ENCODE data around the gene TIMM50. TPM values are rescaled to one million over a fixed set of nuclear protein-coding genes. Genes with fewer than 3 reads are reported as not detected.

TIMM50 gene
- total and polyA plus RNA-seq, 2 of the 8 experiments (the other 6 are each of a cell fraction or from before 2014, with no cell fraction given) = 155 to 187 TPM

- Histone ChIP-seq H3K9ac (replicated peaks in 1 of 4; ENCODE audit: extremely low read depth in 1 of 4, low read depth in 3 of 4, low read length in 3 of 4) (no peak overlapping the region), H3K14ac (ENCODE audit: insufficient read length) (no peak overlapping the region), H3K4me3 (ENCODE audit: extremely low read depth in 1 of 4, insufficient read depth in 2 of 4, low read depth in 3 of 4, low read length in 4 of 4) (no peak overlapping the region), H4K91ac (replicated peaks; ENCODE audit: insufficient read length, low read length) (no peak overlapping the region), H2BK20ac (ENCODE audit: low read length) (no peak overlapping the region), H3K56ac (replicated peaks; ENCODE audit: insufficient read length, low read depth, low read length) (no peak overlapping the region), H3K27ac (ENCODE audit: low read depth, low read length) (peak overlapping the region; percentile 41; the same call in 1 of the 2 replicates), H3K4me1 (replicated peaks in 1 of 4; ENCODE audit: control insufficient read depth in 3 of 4, insufficient read depth in 4 of 4, low read length in 3 of 4) (peaks cover 0 to 4% (median 2%) of the 10 kb centered on the region in 4 experiments; a peak in 4 of 7 replicates), H3K9me3 (ENCODE audit: insufficient read depth in 2 of 2, low read depth in 1 of 2, low read length in 1 of 2) (no peaks in the 10 kb centered on the region), H2BK12ac (ENCODE audit: low read depth, low read length) (no peak overlapping the region), H3K18ac (ENCODE audit: extremely low read depth, low read length) (no peak overlapping the region), H3K27me3 (replicated peaks in 1 of 4; ENCODE audit: control insufficient read depth in 3 of 4, extremely low read depth in 1 of 4, insufficient read depth in 3 of 4, low read length in 3 of 4) (no peaks in the 10 kb centered on the region), H3K36me3 (ENCODE audit: control insufficient read depth in 2 of 4, insufficient read depth in 4 of 4, low read length in 3 of 4) (peaks cover 15 to 37% (median 31%) of the 10 kb centered on the region in 4 experiments), H4K20me1 (replicated peaks in 1 of 2; ENCODE audit: control insufficient read depth in 1 of 2, insufficient read depth in 2 of 2, low read length in 2 of 2) (peaks cover 4 to 6% of the 10 kb centered on the region in 2 experiments), H4K5ac (ENCODE audit: insufficient read length, low read depth, low read length) (no peak overlapping the region), H2BK5ac (ENCODE audit: low read depth, low read length) (no peak overlapping the region), H3K4ac (replicated peaks; ENCODE audit: insufficient read length, low read depth, low read length) (no peak overlapping the region), H2BK120ac (replicated peaks; ENCODE audit: low read depth, low read length) (no peak overlapping the region), H3K23ac (ENCODE audit: insufficient read length) (no peak overlapping the region), H3K79me1 (ENCODE audit: low read depth, low read length) (no peaks in the 10 kb centered on the region), H2AFZ (ENCODE audit: low read length) (no peak overlapping the region), H4K8ac (ENCODE audit: extremely low read depth, insufficient read depth, low read length) (no peak overlapping the region), H2AK5ac (ENCODE audit: low read depth, low read length) (no peak overlapping the region), H3K79me2 (ENCODE audit: control insufficient read depth in 1 of 2, insufficient read depth in 2 of 2, low read length in 2 of 2) (no peaks in the 10 kb centered on the region), H3K23me2 (ENCODE audit: low read depth, low read length) (no peaks in the 10 kb centered on the region; the same call in 1 of the 2 replicates), H3K4me2 (ENCODE audit: insufficient read depth in 1 of 2, low read depth in 2 of 2, low read length in 2 of 2) (no peak overlapping the region), H2BK15ac (ENCODE audit: low read length) (no peak overlapping the region)
- TF ChIP-seq SRF (IDR thresholded peaks at IDR 0.05; ENCODE audit: low read depth, low read length) (no peak), POLR2A (IDR thresholded peaks at IDR 0.05; ENCODE audit: control extremely low read depth in 1 of 2, low read depth in 2 of 2, low read length in 2 of 2) (no peak), RXRA (IDR thresholded peaks at IDR 0.05; ENCODE audit: insufficient read depth, low read depth, low read length) (no peak), TBP (IDR thresholded peaks at IDR 0.05; ENCODE audit: low read depth, low read length) (no peak), ASH2L (IDR thresholded peaks at IDR 0.05; ENCODE audit: low read length) (no peak), HDAC6 (IDR thresholded peaks at IDR 0.05; ENCODE audit: low read depth, low read length) (no peak), NANOG (IDR thresholded peaks at IDR 0.05; ENCODE audit: insufficient read depth, low read depth, low read length, poor library complexity, severe bottlenecking) (no peak), PHF8 (conservative IDR thresholded peaks at IDR 0.05; ENCODE audit: low read depth, low read length) (no peak), USF2 (IDR thresholded peaks at IDR 0.05; ENCODE audit: low read length) (no peak), TAF1 (IDR thresholded peaks at IDR 0.05; ENCODE audit: low read depth, low read length) (no peak), HDAC2 (IDR thresholded peaks at IDR 0.05; ENCODE audit: borderline replicate concordance in 1 of 2, low read depth in 2 of 2, low read length in 2 of 2) (no peak)
- CTCF ChIA-PET (ENCODE audit: partially characterized antibody) = interaction anchor here (0.6 to 5.6 kb wide), 21 partner anchors 9 to 1050 kb away, joined by 3 to 78 read pairs (median 11); partner anchors contain the start of genes DLL3, EID2B, PLEKHG2 and RPS16
- FAIRE-seq = no peak
- no peak for DNase-seq (ENCODE audit: low read depth in 1 of 2, low spot score in 2 of 2)
- POLR2A ChIA-PET (ENCODE audit: partially characterized antibody) = interaction anchor here (0.5 to 5.3 kb wide), 10 partner anchors 10 to 84 kb away, joined by 3 to 20 read pairs (median 5); partner anchors contain the start of genes MED29, PAF1 and RPS16
- 81% methylated on average over 2 of the region's 2 CpGs; no CpG with 5 or more reads in 1 of the 2 experiments for WGBS, 2 experiments (ENCODE audit: extremely low coverage in 1 of 2, insufficient coverage in 1 of 2, insufficient read length in 1 of 2, insufficient replicate concordance in 2 of 2, low coverage in 1 of 2, low lambda C conversion rate in 2 of 2, missing lambda C conversion rate in 1 of 2)
These were observed 4.9 kb upstream of the TIMM50 start for GRCh38 chr19:39475748-39476147.

All from H1 (cell line).